Coronary artery (tissue), 2 donors: Measurements from ENCODE around the gene SLF2.

Experiments used
- DNase-seq: peaks from one replicate; pipeline ENCODE4 v3.0.0-alpha.2; 2017; ENCODE audit warnings: low spot score
- H3K27ac ChIP-seq, 2 donors: fragments of 200-600 bp; sonication (generic); one replicate each; pipeline ENCODE4 v1.5.1; 2016 to 2019
- H3K4me3 ChIP-seq: fragments of 200-600 bp; sonication (generic); 2 replicates; pipeline ENCODE4 v1.5.1; 2016; ENCODE audit warnings: mild to moderate bottlenecking, moderate library complexity
- TF ChIP-seq, protein P1 (sequence below): fragments of 200-600 bp; sonication (generic); IDR thresholded peaks from one replicate; pipeline ENCODE4 v1.5.1; 2019; ENCODE audit warnings: antibody characterized with exemption

The SLF2 gene

DNA sequence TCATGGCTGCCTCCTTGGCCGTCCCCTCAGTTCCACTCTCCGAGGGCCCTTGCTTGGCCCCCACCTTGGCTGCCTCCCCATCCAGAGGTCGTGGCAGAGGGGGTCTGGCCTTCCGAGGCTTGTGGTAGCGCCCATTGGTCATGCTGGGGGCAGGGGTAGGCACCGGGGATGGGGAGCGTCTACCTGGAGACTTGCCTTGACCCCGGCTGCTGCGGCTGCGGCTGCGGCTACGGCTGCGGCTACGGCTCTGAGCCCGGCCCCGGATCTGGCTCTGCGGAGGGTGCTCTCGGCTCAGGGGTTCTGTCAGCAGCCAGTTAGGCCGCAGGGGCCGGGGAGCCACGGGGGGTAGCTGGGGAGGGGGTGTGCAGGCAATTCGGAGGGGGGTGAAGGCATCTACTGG, 97.6 kb downstream of the SLF2 start:
- TF ChIP-seq, protein P1, sequence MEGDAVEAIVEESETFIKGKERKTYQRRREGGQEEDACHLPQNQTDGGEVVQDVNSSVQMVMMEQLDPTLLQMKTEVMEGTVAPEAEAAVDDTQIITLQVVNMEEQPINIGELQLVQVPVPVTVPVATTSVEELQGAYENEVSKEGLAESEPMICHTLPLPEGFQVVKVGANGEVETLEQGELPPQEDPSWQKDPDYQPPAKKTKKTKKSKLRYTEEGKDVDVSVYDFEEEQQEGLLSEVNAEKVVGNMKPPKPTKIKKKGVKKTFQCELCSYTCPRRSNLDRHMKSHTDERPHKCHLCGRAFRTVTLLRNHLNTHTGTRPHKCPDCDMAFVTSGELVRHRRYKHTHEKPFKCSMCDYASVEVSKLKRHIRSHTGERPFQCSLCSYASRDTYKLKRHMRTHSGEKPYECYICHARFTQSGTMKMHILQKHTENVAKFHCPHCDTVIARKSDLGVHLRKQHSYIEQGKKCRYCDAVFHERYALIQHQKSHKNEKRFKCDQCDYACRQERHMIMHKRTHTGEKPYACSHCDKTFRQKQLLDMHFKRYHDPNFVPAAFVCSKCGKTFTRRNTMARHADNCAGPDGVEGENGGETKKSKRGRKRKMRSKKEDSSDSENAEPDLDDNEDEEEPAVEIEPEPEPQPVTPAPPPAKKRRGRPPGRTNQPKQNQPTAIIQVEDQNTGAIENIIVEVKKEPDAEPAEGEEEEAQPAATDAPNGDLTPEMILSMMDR: no peak
- Histone ChIP-seq H3K4me3 (no peak overlapping the region), H3K27ac (no peak overlapping the region)
- DNase-seq: no peak

DNA sequence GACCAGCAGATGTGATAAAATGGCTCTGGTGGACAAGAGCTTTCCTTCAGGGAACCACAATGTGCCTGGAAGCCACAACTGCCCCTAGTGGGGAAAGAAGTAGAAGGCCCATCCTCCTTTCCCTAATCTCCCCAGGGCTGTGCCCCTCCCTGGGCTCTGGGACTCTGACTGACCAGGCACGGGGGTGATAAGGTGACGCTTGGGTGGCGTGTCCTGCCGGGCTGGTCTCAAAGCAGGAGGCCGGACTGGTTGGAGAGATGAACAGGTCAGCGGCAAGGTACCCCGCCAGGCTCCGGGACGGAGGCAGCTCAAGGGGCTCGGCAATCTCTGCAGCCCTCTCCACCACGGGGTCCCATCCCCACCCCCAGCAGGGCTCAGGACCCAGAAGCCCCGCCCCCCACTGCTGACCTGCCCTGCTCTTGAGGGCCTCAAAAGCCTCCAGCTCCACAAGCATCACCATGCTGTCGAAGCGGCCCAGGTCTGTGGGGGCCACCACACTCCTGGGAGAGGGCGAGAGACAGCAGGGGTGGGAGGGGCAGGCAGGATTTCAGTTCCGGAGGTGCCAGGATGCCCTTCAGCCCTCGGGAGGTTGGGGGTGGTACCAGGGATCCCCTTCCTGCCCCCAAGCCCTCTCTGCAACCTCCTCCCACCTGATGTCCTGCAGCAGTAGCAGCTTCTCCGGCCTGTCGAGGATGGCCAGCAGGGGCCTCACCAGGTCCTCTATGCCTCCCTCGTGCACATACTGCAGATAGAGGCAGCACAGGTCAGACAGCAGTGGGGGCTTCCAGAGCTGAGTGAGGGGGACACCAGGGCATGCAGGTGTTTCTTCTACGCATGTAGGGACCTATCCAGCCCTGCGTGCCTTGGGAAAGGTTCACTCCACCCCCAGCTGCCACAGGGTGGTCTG, 99.0 kb downstream of the SLF2 start:
- TF ChIP-seq, protein P1: no peak
- peak overlapping the region in 1 of 2 donors; percentile 77 for H3K27ac ChIP-seq
- DNase-seq: no peak
- no peak overlapping the region for H3K4me3 ChIP-seq

DNA sequence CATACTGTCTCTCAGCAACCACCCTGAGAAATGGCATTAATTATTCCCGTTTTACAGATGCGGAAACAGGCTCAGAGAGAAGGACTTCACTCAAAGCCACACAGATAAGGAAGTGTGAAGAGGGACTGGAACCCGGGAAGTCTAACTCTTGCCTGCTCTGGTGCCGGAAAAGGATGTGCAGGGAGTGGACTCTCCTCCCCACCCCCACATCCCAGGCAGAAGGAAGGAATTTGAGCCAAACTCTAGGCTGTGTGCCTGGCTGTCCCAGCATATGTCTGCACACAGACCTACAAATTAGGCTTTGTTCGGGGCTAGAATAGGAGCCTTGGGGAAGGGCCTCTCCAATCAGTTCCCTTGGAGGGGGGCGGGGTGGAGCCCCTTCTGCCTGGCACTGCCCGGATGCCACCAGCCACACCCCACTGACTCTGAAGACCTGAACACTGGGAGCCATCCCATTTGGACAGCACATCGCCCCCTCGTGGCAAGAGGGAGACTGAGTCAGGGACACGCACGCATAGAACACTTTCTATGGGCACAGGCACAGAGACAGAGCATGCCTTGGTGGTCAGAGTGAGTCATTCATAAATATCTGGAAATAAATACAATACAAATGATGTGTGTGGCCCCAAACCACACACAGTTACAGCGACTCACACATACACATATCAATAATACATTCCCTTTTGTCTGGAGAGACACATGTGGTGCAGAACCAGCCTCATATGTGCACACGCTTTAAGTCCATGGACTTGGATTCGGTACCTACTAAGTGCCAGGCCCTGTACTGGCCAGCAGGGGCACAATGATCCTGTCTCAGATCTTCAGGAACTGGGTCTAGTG, 100.0 kb downstream of the SLF2 start:
- Histone ChIP-seq H3K27ac (peak overlapping the region; percentile 0 to 77), H3K4me3 (peak overlapping the region; percentile 30)
- TF ChIP-seq, protein P1: peak; percentile 93
- peak; percentile 92 for DNase-seq

DNA sequence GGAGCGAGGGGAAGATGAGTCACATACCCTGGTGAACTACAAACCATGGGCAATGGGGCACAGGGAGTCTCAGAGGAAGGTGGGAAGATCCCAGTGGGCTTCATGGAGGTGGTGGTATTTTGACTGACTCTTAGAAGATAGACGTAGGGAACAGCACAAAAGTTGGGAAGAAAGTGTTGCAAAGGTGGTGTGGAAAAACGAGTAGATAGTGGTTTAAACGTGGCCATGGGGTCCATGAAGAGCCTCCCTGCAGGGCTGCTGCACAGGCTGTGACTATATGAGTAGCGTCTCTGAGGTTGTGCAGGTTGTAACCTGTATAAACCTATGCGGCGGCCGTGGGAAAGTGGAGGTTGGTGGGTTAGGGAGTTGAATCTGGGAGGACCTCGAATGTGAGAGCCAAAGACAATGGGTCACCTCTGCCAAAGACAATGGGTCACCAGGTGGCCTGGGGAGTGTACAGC, 100.6 kb downstream of the SLF2 start:
- no peak for DNase-seq
- Histone ChIP-seq H3K27ac (peak overlapping the region; percentile 0 to 77), H3K4me3 (peak overlapping the region; percentile 30)
- TF ChIP-seq, protein P1: no peak

DNA sequence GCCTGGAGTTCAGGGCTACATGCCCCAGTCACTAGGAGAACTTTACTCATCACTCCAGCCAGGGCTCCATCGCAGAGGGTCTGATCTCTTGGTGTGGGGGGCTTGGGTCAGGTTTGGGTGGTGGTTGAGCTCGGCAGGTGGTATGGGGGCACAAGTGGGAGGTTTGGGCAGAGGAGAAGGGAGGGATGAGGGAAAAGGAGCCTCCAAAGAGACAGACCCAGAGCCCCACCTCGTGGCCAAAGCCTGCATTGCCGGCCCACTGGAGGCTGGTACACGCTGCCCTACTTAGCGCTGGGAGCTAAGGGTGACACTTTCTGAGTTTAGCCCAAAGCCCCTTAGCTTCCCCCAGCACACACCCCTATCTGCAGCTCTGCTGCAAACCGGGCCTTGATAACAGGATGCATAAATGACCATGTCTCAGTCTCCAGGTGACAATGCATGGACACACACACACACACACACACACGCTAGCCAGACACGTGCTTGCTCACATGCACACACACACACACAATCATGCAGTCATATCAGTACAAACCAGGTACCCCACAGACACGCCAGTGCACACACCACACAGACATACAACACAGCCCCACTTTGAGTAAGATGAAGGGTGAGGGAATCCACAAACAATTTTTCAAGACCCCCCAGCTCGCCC, 101.6 kb downstream of the SLF2 start:
- Histone ChIP-seq H3K27ac (no peak overlapping the region), H3K4me3 (no peak overlapping the region)
- no peak for DNase-seq
- TF ChIP-seq, protein P1: peak; percentile 94
